Lower leg skin (tissue), 3 donors: ENCODE measurements around the gene HAVCR1.

Source experiments
- CTCF ChIP-seq, 3 donors: fragments of 450-650 bp; IDR thresholded peaks; one replicate each; pipeline ENCODE4 v1.5.1; 2016; ENCODE audit warnings: antibody characterized with exemption in 3 of 3, mild to moderate bottlenecking in 3 of 3, moderate library complexity in 2 of 3
- POLR2A ChIP-seq, 2 donors: fragments of 450-650 bp; IDR thresholded peaks; one replicate each; pipeline ENCODE4 v1.6.1; 2016 to 2017; ENCODE audit warnings: antibody characterized with exemption in 2 of 2, mild to moderate bottlenecking in 1 of 2, moderate library complexity in 1 of 2

- TF ChIP-seq POLR2A (IDR thresholded peaks at IDR 0.05) (no peak), CTCF (IDR thresholded peaks at IDR 0.05) (no peak)
Measured at GRCh38 chr5:157049605-157050004, 9.3 kb downstream of the HAVCR1 start.
